HepG2 (cell line): ENCODE data around the gene SIX5. TPM values are rescaled to one million over a fixed set of nuclear protein-coding genes. Genes with fewer than 3 reads are reported as not detected.

Experiments
- GABPB1 ChIP-seq: IDR thresholded peaks from 2 replicates; pipeline ENCODE4 v1.6.1; 2016; ENCODE audit warnings: mild to moderate bottlenecking, missing genetic modification reagents, moderate library complexity, missing compliant biosample characterization
- GPN1 ChIP-seq: sonication (generic); formaldehyde crosslinking; IDR thresholded peaks from 2 replicates; pipeline ENCODE4 v1.5.1; 2020; ENCODE audit warnings: missing genetic modification reagents, borderline replicate concordance
- GRHL1 ChIP-seq: sonication (generic); formaldehyde crosslinking; conservative IDR thresholded peaks from 2 replicates; pipeline ENCODE4 v1.8.0; 2022; ENCODE audit warnings: missing genetic modification reagents
- HES4 ChIP-seq: sonication (generic); formaldehyde crosslinking; IDR thresholded peaks from 2 replicates; pipeline ENCODE4 v1.9.0; 2021; ENCODE audit warnings: mild to moderate bottlenecking, missing genetic modification reagents, borderline replicate concordance
- PRPF4 ChIP-seq: fragments of 200-400 bp; formaldehyde crosslinking; IDR thresholded peaks from 2 replicates; pipeline ENCODE4 v1.6.1; 2016; ENCODE audit warnings: low read length, low read depth; ENCODE audit not compliant: poor library complexity, severe bottlenecking
- SNRNP70 ChIP-seq: fragments of 200-400 bp; formaldehyde crosslinking; IDR thresholded peaks from 2 replicates; pipeline ENCODE4 v1.6.1; 2017; ENCODE audit warnings: mild to moderate bottlenecking, low read depth, low read length, moderate library complexity
- ZNF510 ChIP-seq: sonication (generic); formaldehyde crosslinking; IDR thresholded peaks from 2 replicates; pipeline ENCODE4 v1.4.0; 2020; ENCODE audit warnings: low read depth, mild to moderate bottlenecking, missing genetic modification reagents
- ZNF646 ChIP-seq: sonication (generic); formaldehyde crosslinking; IDR thresholded peaks from 2 replicates; pipeline ENCODE4 v1.9.0; 2021; ENCODE audit warnings: mild to moderate bottlenecking, missing genetic modification reagents
- polyA plus RNA-seq, 8 experiments: library from polyadenylated mRNA; depleted of rRNA in 3 of 8; stranded (reverse) in 7 of 8; unstranded in 1 of 8; fragments of >200 nt; fragmentation: Illumina TruSeq in 4 of 8; extraction: Trizol in 4 of 8; gene quantifications; 2 replicates each; pipeline versions ENCODE4 v1.2.1 to v1.2.3, GENCODE V29; 2011 to 2016; ENCODE audit warnings: low read depth in 4 of 8, missing spikeins in 1 of 8, mixed read lengths in 1 of 8; ENCODE audit not compliant: insufficient read depth in 1 of 8
- total RNA-seq, 5 experiments: library from RNA; depleted of rRNA; stranded (reverse); fragments of >200 nt; fragmentation: Illumina TruSeq; extraction: Trizol; gene quantifications; 2 replicates each; pipeline ENCODE4 v1.2.3, GENCODE V29; 2016; ENCODE audit warnings: low read depth in 1 of 5
- TF ChIP-seq, protein P1 (sequence below): sonication (generic); formaldehyde crosslinking; conservative IDR thresholded peaks from 2 replicates; pipeline ENCODE4 v1.5.0; 2020; ENCODE audit warnings: missing genetic modification reagents

The SIX5 gene
- total and polyA plus RNA-seq, 2 of the 13 experiments (the other 11 are each of a cell fraction or from before 2014, with no cell fraction given): 7.7 to 10.5 TPM

DNA sequence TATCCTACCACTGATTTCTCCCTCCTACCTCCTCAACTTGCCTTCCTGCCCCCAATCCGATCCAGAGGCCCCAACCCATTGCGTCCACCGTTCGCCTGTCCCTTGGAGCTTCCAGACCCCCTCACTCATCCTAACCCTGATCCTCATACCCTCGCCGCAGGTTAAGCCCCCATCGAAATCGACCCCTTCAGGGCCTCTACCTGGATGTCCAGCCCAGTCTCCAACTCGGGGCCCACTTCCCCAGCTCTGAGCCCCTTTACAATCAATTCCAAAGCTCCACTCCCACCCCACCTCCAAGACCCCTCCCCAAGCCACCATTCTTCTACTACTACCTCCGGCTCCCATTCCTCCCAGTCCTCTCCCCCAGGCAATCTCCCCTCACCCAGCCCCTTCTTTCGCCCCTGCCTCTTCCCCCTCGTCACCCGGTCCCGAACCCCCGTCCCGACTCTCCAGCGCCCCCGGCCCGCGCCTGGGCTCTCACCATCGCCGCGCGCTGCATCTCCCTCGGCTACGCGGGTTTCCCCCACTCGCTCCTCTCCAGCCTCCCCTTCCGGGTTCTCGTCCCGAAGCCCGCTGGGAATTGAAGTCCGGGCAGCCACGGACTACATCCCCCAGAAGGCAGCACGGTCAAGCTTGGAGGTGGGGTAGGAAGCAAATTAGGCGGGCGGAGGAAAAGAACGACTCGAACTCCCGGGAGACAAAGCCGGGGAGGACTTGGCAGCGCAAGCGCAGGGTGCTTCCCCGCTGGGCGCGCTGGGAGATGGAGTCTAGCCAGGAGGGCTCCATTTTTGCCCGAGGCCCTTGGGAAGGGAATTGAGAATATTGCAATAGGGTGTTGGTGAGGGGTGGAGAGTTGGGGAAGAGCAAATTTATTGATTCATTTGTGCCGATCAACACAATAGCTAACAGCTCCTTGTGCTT lies 38.4 kb downstream of the SIX5 start, which contains the start of gene FBXO46 (continued):
- TF ChIP-seq HES4 (CRISPR knock-in tag): no peak
- TF ChIP-seq GRHL1 (CRISPR knock-in tag): no peak
- no peak for TF ChIP-seq SNRNP70
- TF ChIP-seq ZNF510 (CRISPR knock-in tag): peak; percentile 63; the same call in 1 of the 2 replicates
- TF ChIP-seq PRPF4: no peak
- peak; percentile 94 for TF ChIP-seq GABPB1 (CRISPR knock-in tag)
- TF ChIP-seq, protein P1, sequence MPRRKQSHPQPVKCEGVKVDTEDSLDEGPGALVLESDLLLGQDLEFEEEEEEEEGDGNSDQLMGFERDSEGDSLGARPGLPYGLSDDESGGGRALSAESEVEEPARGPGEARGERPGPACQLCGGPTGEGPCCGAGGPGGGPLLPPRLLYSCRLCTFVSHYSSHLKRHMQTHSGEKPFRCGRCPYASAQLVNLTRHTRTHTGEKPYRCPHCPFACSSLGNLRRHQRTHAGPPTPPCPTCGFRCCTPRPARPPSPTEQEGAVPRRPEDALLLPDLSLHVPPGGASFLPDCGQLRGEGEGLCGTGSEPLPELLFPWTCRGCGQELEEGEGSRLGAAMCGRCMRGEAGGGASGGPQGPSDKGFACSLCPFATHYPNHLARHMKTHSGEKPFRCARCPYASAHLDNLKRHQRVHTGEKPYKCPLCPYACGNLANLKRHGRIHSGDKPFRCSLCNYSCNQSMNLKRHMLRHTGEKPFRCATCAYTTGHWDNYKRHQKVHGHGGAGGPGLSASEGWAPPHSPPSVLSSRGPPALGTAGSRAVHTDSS (CRISPR knock-in tag): no peak
- no peak for TF ChIP-seq ZNF646 (CRISPR knock-in tag)
- TF ChIP-seq GPN1: no peak
